GM19240 (cell line): Measurements from ENCODE around the gene OSTN.

ENCODE experiments used
- DNase-seq: peaks from one replicate; pipeline ENCODE4 v3.0.0; 2011; ENCODE audit warnings: low spot score; ENCODE audit not compliant: insufficient read length

OSTN gene

DNA sequence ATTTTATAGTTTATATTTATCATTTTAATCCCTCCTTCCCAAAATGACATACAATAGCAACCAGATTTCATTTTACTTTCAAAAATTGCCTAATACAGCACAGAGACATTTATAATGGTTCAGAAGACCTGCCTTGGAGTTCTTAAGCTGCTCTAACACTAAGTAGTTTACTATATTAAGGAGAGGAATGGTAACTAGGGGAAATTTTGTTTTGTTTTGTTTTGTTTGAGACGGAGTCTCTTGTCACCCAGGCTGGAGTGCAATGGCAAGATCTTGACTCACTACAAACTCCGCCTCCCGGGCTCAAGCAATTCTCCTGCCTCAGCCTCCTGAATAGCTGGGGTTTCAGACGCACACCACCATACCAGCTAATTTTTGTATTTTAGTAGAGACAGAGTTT, 107.4 kb downstream of the OSTN start:
- DNase-seq = no peak

DNA sequence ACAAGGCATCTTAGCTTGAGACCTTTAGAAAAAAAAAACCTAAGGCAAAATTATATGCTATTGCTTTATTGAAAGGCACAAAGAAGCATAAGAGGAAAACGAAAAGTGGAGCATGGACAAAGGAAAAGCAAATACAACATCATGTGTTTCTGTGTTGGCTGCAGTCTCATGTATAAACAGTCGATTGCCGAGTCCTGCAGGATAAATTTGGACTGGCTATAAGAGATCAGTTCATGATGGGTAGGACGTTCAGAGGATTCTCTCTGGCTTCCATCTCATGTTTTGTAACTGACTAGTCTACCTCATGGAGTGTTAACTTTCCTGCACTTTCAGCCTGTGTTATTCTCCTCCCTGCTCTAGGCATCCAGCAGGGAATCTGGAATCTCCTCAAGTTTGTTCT, 108.3 kb downstream of the OSTN start:
- no peak for DNase-seq

DNA sequence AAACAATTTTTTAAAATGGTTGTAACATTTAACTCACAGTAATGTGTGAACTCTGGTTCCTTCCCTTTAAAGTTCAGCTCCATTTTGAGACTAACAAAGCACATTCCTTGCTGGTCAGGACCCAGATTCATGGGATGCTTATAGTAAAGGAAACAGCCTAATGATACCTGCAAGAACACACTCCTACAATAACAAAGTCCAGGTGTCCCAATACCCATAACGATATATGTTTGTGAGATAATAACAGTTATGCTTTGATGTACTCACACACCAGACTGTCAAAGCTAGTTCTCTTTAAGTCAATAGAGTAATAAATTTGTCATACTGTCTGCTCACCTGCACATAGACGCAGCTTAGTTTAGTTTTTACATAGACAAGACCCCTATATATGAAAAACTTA, 114.3 kb downstream of the OSTN start:
- no peak for DNase-seq

DNA sequence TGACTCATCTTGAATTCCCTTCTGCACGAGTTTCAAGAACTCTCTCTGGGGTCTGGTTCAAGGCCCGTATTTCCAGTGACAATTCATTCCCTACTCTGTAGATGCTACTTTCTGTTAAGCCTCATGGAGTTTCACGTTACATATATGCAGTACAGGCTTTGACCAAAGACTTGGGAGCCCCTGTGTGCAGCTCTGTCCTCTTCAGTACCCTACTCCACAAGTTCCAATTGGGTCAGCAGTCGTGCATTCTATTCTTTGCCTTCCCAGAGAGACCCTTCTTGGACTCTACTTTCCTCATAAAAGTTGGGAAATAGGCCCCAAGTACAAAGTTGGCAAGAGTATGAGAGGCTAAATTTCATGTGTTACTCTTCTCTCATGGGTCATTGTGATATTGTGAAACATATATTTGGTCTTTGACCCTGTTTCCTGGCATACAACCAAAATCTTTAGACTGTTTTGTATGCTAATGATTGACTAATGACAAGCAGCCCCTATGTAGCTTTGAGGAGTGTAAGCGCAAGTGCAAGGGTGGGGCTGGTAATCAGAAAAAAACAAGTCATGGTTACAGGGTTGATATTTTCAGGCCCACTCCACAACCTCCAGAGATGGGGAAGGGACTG, 115.2 kb downstream of the OSTN start:
- DNase-seq = no peak
